ENCODE results near the gene NTMT2.

The NTMT2 gene

DNA sequence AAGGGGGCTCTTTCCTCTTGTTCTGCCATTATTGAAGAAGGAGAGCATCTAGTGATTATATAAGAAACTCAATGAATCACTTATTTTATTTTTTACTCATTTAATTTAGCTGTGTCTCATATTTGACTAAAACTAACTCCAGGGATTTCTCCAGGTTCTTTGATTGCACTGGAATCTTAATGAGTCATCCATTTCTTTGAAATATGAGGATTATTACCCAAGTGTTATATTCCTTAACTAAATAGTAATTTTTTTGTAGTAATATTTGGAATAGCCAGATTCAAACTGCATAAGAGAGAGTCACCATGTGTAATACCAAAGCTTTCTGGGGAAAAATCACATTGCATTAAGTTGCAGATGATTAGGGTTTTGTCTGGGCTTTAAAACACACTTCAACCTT, 59.5 kb downstream of the NTMT2 start:
- H3K27ac ChIP-seq = no peak overlapping the region
- TF ChIP-seq, protein P1, sequence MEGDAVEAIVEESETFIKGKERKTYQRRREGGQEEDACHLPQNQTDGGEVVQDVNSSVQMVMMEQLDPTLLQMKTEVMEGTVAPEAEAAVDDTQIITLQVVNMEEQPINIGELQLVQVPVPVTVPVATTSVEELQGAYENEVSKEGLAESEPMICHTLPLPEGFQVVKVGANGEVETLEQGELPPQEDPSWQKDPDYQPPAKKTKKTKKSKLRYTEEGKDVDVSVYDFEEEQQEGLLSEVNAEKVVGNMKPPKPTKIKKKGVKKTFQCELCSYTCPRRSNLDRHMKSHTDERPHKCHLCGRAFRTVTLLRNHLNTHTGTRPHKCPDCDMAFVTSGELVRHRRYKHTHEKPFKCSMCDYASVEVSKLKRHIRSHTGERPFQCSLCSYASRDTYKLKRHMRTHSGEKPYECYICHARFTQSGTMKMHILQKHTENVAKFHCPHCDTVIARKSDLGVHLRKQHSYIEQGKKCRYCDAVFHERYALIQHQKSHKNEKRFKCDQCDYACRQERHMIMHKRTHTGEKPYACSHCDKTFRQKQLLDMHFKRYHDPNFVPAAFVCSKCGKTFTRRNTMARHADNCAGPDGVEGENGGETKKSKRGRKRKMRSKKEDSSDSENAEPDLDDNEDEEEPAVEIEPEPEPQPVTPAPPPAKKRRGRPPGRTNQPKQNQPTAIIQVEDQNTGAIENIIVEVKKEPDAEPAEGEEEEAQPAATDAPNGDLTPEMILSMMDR (conservative IDR thresholded peaks at IDR 0.05; ENCODE audit: low read depth) = no peak
- POLR2A ChIA-PET (ENCODE audit: low non-redundant PET) = no interaction called here
- CTCF ChIA-PET = no interaction called here
- no peak for DNase-seq (ENCODE audit: low spot score)

DNA sequence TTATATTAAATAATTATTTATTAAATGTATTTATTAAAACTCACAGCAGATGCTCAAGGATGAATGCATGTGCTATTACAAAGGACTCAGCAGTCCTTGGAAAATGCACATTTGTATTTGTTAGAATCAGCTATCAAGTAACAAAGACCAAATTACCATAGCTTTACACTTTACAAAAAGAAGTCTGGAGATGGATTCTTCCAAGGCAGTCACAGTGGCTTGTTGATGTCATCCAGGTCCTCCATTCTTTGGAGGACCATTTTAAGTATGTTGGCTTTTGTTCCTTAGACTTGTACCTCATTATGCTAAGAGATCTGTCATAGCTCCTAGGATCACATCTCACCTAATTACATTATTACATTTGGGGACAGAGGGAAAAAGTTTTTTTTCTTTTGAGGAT, 63.4 kb downstream of the NTMT2 start:
- POLR2A ChIA-PET (ENCODE audit: low non-redundant PET) = no interaction called here
- TF ChIP-seq, protein P1 (conservative IDR thresholded peaks at IDR 0.05; ENCODE audit: low read depth) = no peak
- H3K27ac ChIP-seq = no peak overlapping the region
- CTCF ChIA-PET = interaction anchor here (0.7 kb wide), 1 partner anchor 198 kb away, joined by 3 read pairs; no protein-coding TSS in a partner anchor
- DNase-seq (ENCODE audit: low spot score) = no peak

DNA sequence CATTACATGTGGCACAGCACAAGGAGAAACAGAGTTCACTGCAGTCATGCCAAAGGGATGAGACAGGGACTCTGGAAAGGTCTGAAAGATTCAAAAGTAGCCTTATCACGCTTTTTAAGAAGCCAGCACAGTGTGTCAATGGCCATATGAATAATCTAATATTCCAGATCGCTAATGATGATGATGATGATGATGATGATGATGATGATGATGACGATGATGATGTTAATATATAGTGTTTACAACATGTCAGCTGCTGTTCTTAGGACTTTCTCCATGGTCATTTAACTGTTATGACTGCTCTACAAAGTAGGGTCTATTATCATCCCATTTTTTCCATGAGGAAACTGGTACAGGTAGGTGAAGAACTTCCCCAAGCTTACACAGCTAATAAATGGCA, 64.4 kb downstream of the NTMT2 start:
- TF ChIP-seq, protein P1 (conservative IDR thresholded peaks at IDR 0.05; ENCODE audit: low read depth) = no peak
- no peak for DNase-seq (ENCODE audit: low spot score)
- H3K27ac ChIP-seq = no peak overlapping the region
- POLR2A ChIA-PET (ENCODE audit: low non-redundant PET) = no interaction called here
- CTCF ChIA-PET = no interaction called here

DNA sequence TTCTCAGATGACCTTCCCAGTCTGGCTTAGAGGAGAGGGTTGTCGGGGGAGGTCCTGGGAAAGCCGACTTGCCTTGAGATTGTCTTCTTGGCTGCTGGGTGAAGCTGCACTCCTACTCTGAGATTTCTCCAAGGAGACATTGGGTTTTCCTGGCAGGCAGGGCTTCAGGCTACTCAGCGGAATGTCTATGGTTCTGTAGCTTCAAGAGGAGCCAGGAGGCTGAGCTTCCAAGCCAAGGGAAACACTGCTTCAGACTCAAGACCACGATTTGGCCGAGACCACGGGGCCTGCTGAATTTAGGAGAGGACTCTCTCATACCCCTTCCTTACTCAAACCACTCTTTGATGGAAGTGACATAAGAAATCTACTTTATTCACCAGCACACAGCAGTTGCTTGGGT, 67.8 kb downstream of the NTMT2 start:
- CTCF ChIA-PET = no interaction called here
- H3K27ac ChIP-seq = no peak overlapping the region
- TF ChIP-seq, protein P1 (conservative IDR thresholded peaks at IDR 0.05; ENCODE audit: low read depth) = no peak
- no peak for DNase-seq (ENCODE audit: low spot score)
- POLR2A ChIA-PET (ENCODE audit: low non-redundant PET) = no interaction called here

DNA sequence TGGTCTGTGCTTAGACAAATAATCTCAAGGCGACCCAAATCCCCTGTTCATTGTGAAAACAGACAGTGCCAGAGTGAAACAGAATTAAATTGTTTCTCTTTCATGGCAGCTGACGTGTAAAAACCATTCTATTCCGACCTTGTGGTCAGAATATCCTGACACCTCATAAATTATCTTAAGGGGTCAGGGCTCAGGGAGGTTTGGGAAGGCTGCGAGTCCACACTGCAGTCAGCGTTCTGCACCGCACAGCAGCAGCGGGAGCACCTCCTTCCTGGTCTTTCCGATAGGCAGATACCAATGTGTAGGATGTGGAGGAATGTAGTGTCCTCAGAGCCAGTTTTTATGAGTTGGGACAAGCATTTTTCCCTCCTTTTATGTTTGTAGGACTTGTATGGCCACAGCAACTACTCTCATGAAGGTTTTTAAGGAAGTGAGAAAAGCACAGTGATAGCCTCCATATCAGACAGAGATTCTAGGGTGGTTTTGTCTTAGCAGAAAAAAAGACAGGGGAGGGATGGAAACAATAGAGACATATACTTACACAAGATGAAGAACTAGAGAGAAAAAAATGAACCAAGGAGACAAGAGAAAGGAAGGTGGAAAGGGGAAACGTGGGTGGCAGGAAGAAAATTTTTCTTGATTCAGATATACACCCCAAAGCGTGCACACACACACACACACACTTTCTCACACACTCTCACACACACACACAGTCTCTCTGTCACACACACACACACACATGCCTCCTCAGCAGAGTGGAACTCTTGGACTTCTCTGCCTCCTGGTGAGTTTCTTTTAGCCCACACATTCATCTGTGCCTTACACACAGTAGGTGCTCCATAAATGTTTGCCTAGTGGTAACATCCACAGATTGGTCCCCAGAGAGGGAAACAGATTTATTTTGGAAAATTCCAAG, 68.6 kb downstream of the NTMT2 start:
- TF ChIP-seq, protein P1 (conservative IDR thresholded peaks at IDR 0.05; ENCODE audit: low read depth) = no peak
- POLR2A ChIA-PET (ENCODE audit: low non-redundant PET) = no interaction called here
- no peak overlapping the region for H3K27ac ChIP-seq
- DNase-seq (ENCODE audit: low spot score) = no peak
- CTCF ChIA-PET = no interaction called here

DNA sequence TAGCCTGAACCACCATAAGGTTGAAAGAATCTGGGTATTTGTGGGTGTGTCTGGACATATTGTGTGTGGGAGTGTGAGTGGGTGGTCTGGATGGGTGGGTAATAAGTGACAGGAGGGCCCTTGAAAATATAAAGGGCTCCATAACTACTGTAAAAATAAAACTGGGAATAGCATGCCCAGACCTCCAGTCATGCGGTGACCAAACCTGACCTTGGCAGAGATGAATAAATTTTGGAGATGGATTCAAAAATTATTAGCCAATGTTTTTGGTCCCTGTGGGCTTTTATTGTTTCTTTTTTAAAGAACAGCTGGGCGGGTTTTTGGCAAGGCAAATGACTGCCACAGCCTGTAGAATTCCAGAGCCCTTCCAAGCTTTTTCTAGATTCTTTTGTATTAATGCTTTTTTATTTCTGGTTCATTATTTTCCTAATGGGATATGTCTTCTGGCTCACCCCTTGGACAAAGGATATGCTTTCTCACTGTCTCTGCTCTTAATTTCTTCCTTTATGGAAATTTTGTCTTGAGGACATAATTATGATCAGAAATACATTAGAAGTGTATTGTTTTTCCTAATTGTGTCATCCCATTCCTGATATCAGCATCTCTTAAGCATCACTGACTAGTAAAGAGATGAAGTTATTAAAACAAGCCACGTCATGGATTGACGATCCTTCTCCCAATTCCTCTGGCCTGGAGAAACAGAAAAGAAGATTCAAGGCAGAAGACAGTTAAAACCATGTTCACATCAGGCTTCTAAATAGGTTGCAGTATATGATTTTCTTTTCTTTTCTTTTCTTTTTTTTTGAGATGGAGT, 69.5 kb downstream of the NTMT2 start:
- DNase-seq (ENCODE audit: low spot score) = no peak
- ChIA-PET POLR2A (ENCODE audit: low non-redundant PET) (no interaction called here), CTCF (no interaction called here)
- TF ChIP-seq, protein P1 (conservative IDR thresholded peaks at IDR 0.05; ENCODE audit: low read depth) = no peak
- H3K27ac ChIP-seq = no peak overlapping the region

Measured in RWPE1 (cell line).